ENCODE results near the gene RNF25. TPM values are rescaled to one million over a fixed set of nuclear protein-coding genes. Genes with fewer than 3 reads are reported as not detected.
"Not testable (repeated sequence)": the region's sequence is repeated elsewhere in the genome, so short reads cannot be mapped to it uniquely, and the experiment has no call there.

RNF25 gene
- total and polyA plus RNA-seq, 2 experiments from 2014 or later = 31.3 to 46.9 TPM

GRCh38 chr2:218701806-218702205, 30.0 kb upstream of the RNF25 start:
- no peaks in the 10 kb centered on the region for H3K27me3 ChIP-seq
- no peak for DNase-seq (ENCODE audit: low read depth in 1 of 2, low spot score in 1 of 2)
- no peak for TF ChIP-seq CTCF (IDR thresholded peaks at IDR 0.05; ENCODE audit: low read depth, low read length)
- H3K9me3 ChIP-seq (ENCODE audit: low read depth) = no peaks in the 10 kb centered on the region
- H3K27ac ChIP-seq = no peak overlapping the region
- no peaks in the 10 kb centered on the region for H3K4me1 ChIP-seq (ENCODE audit: low read depth)
- H3K36me3 ChIP-seq = peaks cover 16% of the 10 kb centered on the region
- no peak overlapping the region for H3K4me3 ChIP-seq

GRCh38 chr2:218698885-218699284, 27.1 kb upstream of the RNF25 start:
- Histone ChIP-seq H3K9me3 (ENCODE audit: low read depth) (no peaks in the 10 kb centered on the region), H3K4me3 (no peak overlapping the region), H3K36me3 (peaks cover 21% of the 10 kb centered on the region), H3K4me1 (ENCODE audit: low read depth) (no peaks in the 10 kb centered on the region), H3K27me3 (no peaks in the 10 kb centered on the region), H3K27ac (no peak overlapping the region)
- DNase-seq (ENCODE audit: low read depth in 1 of 2, low spot score in 1 of 2) = no peak
- TF ChIP-seq CTCF (IDR thresholded peaks at IDR 0.05; ENCODE audit: low read depth, low read length) = no peak

- no peaks in the 10 kb centered on the region for H3K9me3 ChIP-seq (ENCODE audit: low read depth)
- H3K27ac ChIP-seq = no peak overlapping the region
- no peaks in the 10 kb centered on the region for H3K27me3 ChIP-seq
- no peaks in the 10 kb centered on the region for H3K4me1 ChIP-seq (ENCODE audit: low read depth)
- peaks cover 31% of the 10 kb centered on the region for H3K36me3 ChIP-seq
- no peak for TF ChIP-seq CTCF (IDR thresholded peaks at IDR 0.05; ENCODE audit: low read depth, low read length)
- H3K4me3 ChIP-seq = no peak overlapping the region
- DNase-seq (ENCODE audit: low read depth in 1 of 2, low spot score in 1 of 2) = peak in 1 of 2 donors; percentile 11
Measured at GRCh38 chr2:218694405-218695145, 22.8 kb upstream of the RNF25 start.

GRCh38 chr2:218691234-218691633, 19.4 kb upstream of the RNF25 start:
- Histone ChIP-seq H3K4me1 (ENCODE audit: low read depth) (no peaks in the 10 kb centered on the region), H3K9me3 (ENCODE audit: low read depth) (no peaks in the 10 kb centered on the region), H3K4me3 (no peak overlapping the region), H3K27ac (no peak overlapping the region), H3K27me3 (no peaks in the 10 kb centered on the region), H3K36me3 (peaks cover 24% of the 10 kb centered on the region)
- DNase-seq (ENCODE audit: low read depth in 1 of 2, low spot score in 1 of 2) = no peak
- TF ChIP-seq CTCF (IDR thresholded peaks at IDR 0.05; ENCODE audit: low read depth, low read length) = no peak

- H3K27me3 ChIP-seq; H3K4me3 ChIP-seq; H3K9me3 ChIP-seq (ENCODE audit: low read depth); H3K4me1 ChIP-seq (ENCODE audit: low read depth); H3K27ac ChIP-seq: not testable (repeated sequence)
- peak; percentile 84 to 88 for DNase-seq (ENCODE audit: low read depth in 1 of 2, low spot score in 1 of 2)
- H3K36me3 ChIP-seq = peaks cover 27% of the 10 kb centered on the region
- TF ChIP-seq CTCF (IDR thresholded peaks at IDR 0.05; ENCODE audit: low read depth, low read length) = peak; percentile 92
Measured at GRCh38 chr2:218687400-218688060, 15.7 kb upstream of the RNF25 start.

Measured in cardiac muscle cell (in vitro differentiated cells and primary cell).